Ovary (tissue), 9 donors: ENCODE measurements around the gene NRXN3. TPM values are rescaled to one million over a fixed set of nuclear protein-coding genes. Genes with fewer than 3 reads are reported as not detected.

Source experiments
- DNase-seq, 5 donors: peaks; one replicate each; pipeline ENCODE4 v3.0.0-alpha.2; 2019 to 2020
- H3K27ac ChIP-seq, 2 donors: fragments of 200-600 bp; one replicate each; pipeline versions ENCODE4 v1.5.1 to v1.8.0; 2019 to 2022
- H3K27me3 ChIP-seq: fragments of 200-600 bp; one replicate; pipeline ENCODE4 v1.8.0; 2022
- H3K36me3 ChIP-seq: fragments of 200-600 bp; sonication (generic); one replicate; pipeline ENCODE4 v1.5.1; 2019
- H3K4me1 ChIP-seq: one replicate; pipeline ENCODE4 v1.8.1; 2013; ENCODE audit warnings: mild to moderate bottlenecking, moderate library complexity; ENCODE audit not compliant: insufficient read depth
- H3K4me3 ChIP-seq: fragments of 200-600 bp; sonication (generic); one replicate; pipeline ENCODE4 v1.5.1; 2017
- H3K9me3 ChIP-seq, 2 donors: fragments of 200-600 bp in 1 of 2; sonication (generic) in 1 of 2; one replicate each; pipeline versions ENCODE4 v1.5.1 to v1.8.1; 2013 to 2019; ENCODE audit warnings: mild to moderate bottlenecking in 1 of 2, moderate library complexity in 1 of 2
- EP300 ChIP-seq: sonication (generic); formaldehyde crosslinking; IDR thresholded peaks from one replicate; pipeline ENCODE4 v1.6.1; 2017; ENCODE audit warnings: antibody characterized with exemption
- POLR2A ChIP-seq: fragments of 450-650 bp; IDR thresholded peaks from one replicate; pipeline ENCODE4 v1.6.1; 2017; ENCODE audit warnings: antibody characterized with exemption, mild to moderate bottlenecking, moderate library complexity
- WGBS, 3 donors: extraction: QIAGEN DNeasy Blood & Tissue Kit in 1 of 3; methylation state at CpG; one replicate each; pipeline versions ENCODE4 v1.1.5 to v1.1.7; 2013 to 2017; 5-methylcytosine and 5-hydroxymethylcytosine counted together
- intact Hi-C, 4 donors: fragments of 100-400 bp; cut with DNase I; formaldehyde crosslinking; loops; one replicate each; pipeline versions ENCODE4 v1.11.0 to v1.15.1; 2022 to 2023
- polyA plus RNA-seq, 2 donors: library from polyadenylated mRNA; stranded (reverse); fragments of 200-250 nt in 1 of 2; fragments of 350-450 nt in 1 of 2; fragmentation: Illumina TruSeq in 1 of 2; extraction: RNeasy Lipid Tissue Mini Kit (QIAGEN cat#74804) in 1 of 2; gene quantifications; one replicate each; pipeline ENCODE4 v1.2.3, GENCODE V29; 2013 to 2014
- total RNA-seq, 7 donors: library from RNA; depleted of rRNA in 2 of 7; stranded (reverse); fragments of >200 nt in 2 of 7; fragmentation: NEBNext Ultra II Directional in 3 of 7; extraction: Animal tissue kit (Norgen Biotek cat#: 25700) in 3 of 7; gene quantifications; one replicate each; pipeline versions ENCODE4 v1.1.0 to v1.2.4, GENCODE V29; 2016 to 2023
- TF ChIP-seq, protein P1 (sequence below), 3 donors: fragments of 450-650 bp in 2 of 3; fragments of 200-600 bp in 1 of 3; IDR thresholded peaks; one replicate each; pipeline versions ENCODE4 v1.5.1 to v1.8.0; 2016 to 2022; ENCODE audit warnings: antibody characterized with exemption in 3 of 3, mild to moderate bottlenecking in 1 of 3
- donor health status: DM: no; HTN: no; CAD: no; lungs with moderate emphysema.
- donor health status: DM: no; HTN: no; CAD: no.
- donor health status: Bipolar disorder and iron deficiency.
- donor health status: DM: yes; HTN: yes; CAD: no.
- donor health status: DM: no; HTN: no; CAD: no.
- donor health status: DM: yes; HTN: yes; CAD: no.

NRXN3 gene
- total and polyA plus RNA-seq, 9 donors: 0.28 to 6.2 (median 0.82) TPM

- intact Hi-C loops: no loop called here
Observed at GRCh38 chr14:78618368-78618767, 448.2 kb downstream of the NRXN3 start.

GRCh38 chr14:78627114-78627513 is 456.9 kb downstream of the NRXN3 start:
- H3K27ac ChIP-seq: no peak overlapping the region
- intact Hi-C loops: no loop called here

More at GRCh38 chr14:78618368-78618767, 448.2 kb downstream of the NRXN3 start:
- Histone ChIP-seq H3K4me3 (no peak overlapping the region), H3K4me1 (no peaks in the 10 kb centered on the region), H3K27me3 (no peaks in the 10 kb centered on the region), H3K27ac (no peak overlapping the region), H3K36me3 (no peaks in the 10 kb centered on the region), H3K9me3 (no peaks in the 10 kb centered on the region)
- 81 to 88% (median 86%) methylated on average over 6 of the region's 6 CpGs for WGBS, 3 donors
- DNase-seq: no peak
- TF ChIP-seq EP300: no peak
- TF ChIP-seq, protein P1, sequence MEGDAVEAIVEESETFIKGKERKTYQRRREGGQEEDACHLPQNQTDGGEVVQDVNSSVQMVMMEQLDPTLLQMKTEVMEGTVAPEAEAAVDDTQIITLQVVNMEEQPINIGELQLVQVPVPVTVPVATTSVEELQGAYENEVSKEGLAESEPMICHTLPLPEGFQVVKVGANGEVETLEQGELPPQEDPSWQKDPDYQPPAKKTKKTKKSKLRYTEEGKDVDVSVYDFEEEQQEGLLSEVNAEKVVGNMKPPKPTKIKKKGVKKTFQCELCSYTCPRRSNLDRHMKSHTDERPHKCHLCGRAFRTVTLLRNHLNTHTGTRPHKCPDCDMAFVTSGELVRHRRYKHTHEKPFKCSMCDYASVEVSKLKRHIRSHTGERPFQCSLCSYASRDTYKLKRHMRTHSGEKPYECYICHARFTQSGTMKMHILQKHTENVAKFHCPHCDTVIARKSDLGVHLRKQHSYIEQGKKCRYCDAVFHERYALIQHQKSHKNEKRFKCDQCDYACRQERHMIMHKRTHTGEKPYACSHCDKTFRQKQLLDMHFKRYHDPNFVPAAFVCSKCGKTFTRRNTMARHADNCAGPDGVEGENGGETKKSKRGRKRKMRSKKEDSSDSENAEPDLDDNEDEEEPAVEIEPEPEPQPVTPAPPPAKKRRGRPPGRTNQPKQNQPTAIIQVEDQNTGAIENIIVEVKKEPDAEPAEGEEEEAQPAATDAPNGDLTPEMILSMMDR (IDR thresholded peaks at IDR 0.05): no peak
- no peak for TF ChIP-seq POLR2A

GRCh38 chr14:78631551-78631950 is 461.4 kb downstream of the NRXN3 start:
- H3K27ac ChIP-seq: no peak overlapping the region
- WGBS, 3 donors: 88 to 93% (median 88%) methylated on average over 2 of the region's 2 CpGs
- no peak overlapping the region for H3K4me3 ChIP-seq
- H3K4me1 ChIP-seq: no peaks in the 10 kb centered on the region
- intact Hi-C loops: no loop called here
- no peaks in the 10 kb centered on the region for H3K9me3 ChIP-seq
- no peaks in the 10 kb centered on the region for H3K27me3 ChIP-seq
- TF ChIP-seq POLR2A: no peak
- TF ChIP-seq, protein P1 (IDR thresholded peaks at IDR 0.05): no peak
- TF ChIP-seq EP300: no peak
- H3K36me3 ChIP-seq: no peaks in the 10 kb centered on the region
- no peak for DNase-seq

More at GRCh38 chr14:78627114-78627513, 456.9 kb downstream of the NRXN3 start:
- Histone ChIP-seq H3K9me3 (no peaks in the 10 kb centered on the region), H3K4me1 (no peaks in the 10 kb centered on the region), H3K27me3 (no peaks in the 10 kb centered on the region), H3K36me3 (no peaks in the 10 kb centered on the region), H3K4me3 (no peak overlapping the region)
- TF ChIP-seq EP300: no peak
- TF ChIP-seq POLR2A: no peak
- TF ChIP-seq, protein P1 (IDR thresholded peaks at IDR 0.05): no peak
- no peak for DNase-seq

- intact Hi-C loops: no loop called here
- TF ChIP-seq, protein P1 (IDR thresholded peaks at IDR 0.05): no peak
- TF ChIP-seq EP300 (no peak), POLR2A (no peak)
- no peaks in the 10 kb centered on the region for H3K27me3 ChIP-seq
- H3K4me1 ChIP-seq: no peaks in the 10 kb centered on the region
- H3K27ac ChIP-seq: no peak overlapping the region
- no peaks in the 10 kb centered on the region for H3K9me3 ChIP-seq
- no peaks in the 10 kb centered on the region for H3K36me3 ChIP-seq
- no peak overlapping the region for H3K4me3 ChIP-seq
- no peak for DNase-seq
Observed at GRCh38 chr14:78633752-78634151, 463.6 kb downstream of the NRXN3 start.

DNA sequence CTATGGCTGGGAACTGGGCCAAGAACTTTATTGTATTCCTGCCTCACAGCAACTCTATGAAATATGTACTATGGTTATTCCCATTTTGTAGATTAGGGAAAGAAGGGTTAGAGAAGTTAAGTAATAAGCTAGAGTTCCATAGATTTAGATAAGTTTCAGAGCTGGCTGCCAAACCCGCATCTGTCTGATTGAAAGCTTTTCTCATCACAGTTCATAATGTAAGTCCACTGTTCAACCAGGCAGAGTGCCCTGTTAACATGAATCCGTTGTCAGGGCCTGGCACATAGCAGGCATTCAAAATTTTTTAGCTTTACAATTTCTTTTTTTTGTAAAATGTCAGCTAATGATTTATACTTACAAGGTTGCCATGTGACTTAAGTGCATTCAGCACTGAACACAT is 467.3 kb downstream of the NRXN3 start:
- 67 to 73% (median 68%) methylated on average over 2 of the region's 2 CpGs for WGBS, 3 donors
- Histone ChIP-seq H3K4me3 (no peak overlapping the region), H3K9me3 (no peaks in the 10 kb centered on the region), H3K36me3 (no peaks in the 10 kb centered on the region), H3K27ac (no peak overlapping the region), H3K4me1 (no peaks in the 10 kb centered on the region), H3K27me3 (no peaks in the 10 kb centered on the region)
- DNase-seq: no peak
- intact Hi-C loops: no loop called here
- no peak for TF ChIP-seq EP300
- TF ChIP-seq, protein P1 (IDR thresholded peaks at IDR 0.05): no peak
- no peak for TF ChIP-seq POLR2A
